ENCODE results near the gene FAM124B. TPM values are rescaled to one million over a fixed set of nuclear protein-coding genes. Genes with fewer than 3 reads are reported as not detected.
"Not testable (repeated sequence)": the region's sequence is repeated elsewhere in the genome, so short reads cannot be mapped to it uniquely, and the experiment has no call there.

The FAM124B gene
- total RNA-seq, 1 experiment from 2014 or later, result not detected

DNA sequence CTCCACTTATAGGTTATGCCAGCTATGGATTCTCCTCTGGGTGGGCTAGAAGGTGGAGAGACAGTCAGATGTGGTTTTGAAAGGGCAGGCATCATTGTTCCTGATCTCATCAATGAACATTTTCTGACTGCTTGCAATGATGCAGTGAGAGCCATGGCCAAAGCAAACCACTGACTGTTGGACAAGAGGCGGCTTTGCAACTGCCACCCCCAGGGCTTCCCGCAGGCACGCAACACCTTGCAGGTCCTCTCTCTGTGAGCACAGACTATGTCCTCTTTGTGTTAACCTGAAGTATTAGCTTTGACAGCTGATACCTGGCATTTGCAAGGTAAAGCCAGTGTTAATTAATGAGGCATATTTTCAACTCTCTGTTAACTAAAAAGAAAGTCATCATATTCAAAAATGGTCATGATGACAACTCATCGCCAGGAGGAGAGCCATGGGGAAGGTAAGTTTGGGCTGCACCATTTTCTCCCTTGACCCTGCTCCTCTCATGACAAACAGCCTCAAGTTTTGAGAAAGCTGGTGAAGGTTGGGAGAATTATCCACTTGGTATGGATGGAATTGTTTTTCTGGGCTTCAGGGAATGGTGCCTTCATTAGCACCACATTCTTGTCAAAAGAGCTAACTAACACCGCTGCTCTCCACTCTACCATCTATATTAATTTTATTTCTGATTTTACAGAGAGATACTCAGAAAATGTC lies 14.9 kb upstream of the FAM124B start:
- no peak for DNase-seq (ENCODE audit: low read depth)

DNA sequence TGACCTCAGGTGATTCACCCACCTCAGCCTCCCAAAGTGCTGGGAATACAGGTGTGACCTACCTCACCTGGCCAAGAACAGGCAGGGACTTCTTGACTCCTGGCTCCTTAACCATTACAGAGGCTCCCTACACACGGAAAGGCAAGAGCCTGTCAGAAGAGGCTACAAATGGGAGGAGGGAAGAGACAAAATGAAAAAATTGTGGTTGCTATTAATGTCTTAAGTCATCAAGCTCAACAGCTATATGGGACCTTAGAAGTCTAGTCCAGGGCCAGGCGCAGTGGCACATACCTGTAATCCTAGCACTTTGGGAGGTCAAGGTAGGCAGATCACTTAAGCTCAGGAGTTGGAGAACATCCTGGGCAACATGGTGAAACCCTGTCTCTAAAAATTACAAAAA lies 11.5 kb upstream of the FAM124B start:
- no peak for DNase-seq (ENCODE audit: low read depth)

DNA sequence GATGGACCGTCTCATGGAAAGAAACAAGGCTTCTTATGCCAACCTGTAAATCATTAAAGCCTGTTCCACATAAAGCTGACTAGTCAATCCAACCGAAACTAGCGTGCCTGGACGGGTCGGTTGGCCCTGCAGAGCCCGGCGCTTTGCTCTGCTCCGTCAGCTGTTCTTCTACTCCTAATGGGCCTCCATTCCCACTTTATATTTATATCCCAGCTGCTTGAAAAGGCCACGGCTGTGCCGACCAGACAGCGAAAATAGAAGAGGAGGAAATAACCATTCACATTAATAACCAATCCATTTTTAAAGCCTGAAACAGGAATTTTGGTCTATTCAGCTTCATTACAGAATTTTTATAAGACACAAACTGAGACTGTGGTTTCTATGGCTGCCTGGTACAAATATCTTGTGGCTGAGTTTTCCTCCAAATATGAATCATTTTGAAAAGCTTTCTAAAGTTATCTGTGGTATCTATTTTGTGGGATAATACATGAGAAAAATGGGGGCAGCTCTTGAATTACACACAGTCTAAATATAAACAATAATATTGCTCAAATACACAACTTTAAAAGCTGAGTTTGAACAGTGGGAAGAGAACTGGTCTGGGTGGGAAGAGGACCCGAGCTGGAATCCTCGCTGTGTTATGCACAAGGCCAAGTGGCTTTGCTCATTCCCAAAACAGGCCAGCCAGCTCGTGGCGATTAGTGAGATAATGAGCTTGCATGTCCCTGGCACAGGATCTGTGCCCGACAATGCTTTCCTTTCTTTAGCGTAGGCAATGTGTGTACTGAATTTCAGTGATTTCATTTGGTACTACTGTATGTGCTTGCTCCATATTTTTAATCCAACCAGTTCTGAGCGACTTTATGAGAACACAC lies 10.5 kb upstream of the FAM124B start:
- DNase-seq (ENCODE audit: low read depth), result no peak

DNA sequence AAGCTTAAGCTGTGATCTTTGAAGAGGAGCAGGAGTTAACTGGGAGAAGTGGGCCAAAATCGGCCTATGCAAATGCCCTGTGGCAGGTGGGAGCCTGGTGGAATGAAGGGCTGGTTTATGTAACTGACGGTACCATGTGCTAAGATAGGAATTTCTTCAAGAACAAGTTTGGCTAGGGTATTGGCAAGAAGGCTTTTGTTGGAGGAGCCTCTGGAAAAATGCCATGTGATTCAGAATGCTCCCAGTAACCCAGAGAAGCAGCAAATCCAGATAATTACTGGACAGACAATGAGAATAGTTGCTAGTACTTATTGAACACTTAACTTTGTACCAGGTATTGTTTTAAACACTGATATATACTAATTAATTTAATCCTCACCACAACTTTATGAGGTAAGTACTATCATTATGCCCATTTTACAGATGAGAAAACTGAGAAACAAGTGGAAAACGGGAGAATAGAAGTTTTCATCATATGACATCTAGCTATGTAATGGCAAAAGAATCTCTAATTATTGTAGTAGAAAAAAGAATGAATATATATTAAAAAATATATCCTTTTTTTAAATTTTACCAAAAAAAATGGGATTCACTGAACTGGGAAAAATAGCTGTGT lies 9.1 kb upstream of the FAM124B start:
- no peak for DNase-seq (ENCODE audit: low read depth)

DNA sequence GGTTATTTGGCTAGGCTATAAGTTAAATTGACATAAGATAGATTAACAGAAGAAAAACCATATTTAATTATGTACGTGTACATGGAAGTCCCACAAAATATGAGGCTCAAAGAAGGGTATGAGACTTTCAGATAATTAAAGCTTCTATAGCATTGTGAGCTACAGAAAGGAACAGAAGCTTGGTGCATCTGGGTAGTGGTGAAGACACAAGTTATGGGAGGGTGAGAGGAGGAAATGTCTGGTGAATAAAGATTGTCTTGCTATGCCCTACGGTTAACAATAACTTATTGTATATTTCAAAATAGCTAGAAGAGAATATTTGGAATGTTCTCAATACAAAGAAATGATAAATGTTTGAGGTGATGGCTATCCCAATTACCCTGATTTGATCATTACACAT lies 6.8 kb upstream of the FAM124B start:
- DNase-seq (ENCODE audit: low read depth), result no peak

DNA sequence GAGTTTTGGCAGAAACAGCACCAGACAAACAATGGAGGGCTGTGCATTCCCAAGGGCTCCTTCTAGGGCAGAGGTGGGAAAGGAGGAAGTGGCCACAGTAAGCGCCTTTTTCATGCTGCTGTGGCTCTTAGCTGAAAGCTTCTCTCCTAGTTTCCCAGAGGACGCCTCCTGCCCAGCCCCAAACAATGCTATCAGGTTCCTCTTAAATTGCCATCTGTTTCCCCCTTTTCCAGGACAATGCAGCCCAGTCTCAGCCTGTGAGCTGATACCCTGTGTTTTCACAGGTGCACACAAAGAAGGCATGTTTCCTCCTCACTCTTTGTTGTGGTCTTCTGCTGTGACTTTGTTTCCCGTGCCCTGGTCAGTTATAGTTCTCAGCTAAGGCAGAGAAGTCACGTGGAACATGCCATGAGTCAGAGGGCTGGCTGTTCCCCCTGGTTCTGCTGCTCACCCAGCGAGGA lies 5.4 kb upstream of the FAM124B start:
- DNase-seq (ENCODE audit: low read depth), result no peak

DNA sequence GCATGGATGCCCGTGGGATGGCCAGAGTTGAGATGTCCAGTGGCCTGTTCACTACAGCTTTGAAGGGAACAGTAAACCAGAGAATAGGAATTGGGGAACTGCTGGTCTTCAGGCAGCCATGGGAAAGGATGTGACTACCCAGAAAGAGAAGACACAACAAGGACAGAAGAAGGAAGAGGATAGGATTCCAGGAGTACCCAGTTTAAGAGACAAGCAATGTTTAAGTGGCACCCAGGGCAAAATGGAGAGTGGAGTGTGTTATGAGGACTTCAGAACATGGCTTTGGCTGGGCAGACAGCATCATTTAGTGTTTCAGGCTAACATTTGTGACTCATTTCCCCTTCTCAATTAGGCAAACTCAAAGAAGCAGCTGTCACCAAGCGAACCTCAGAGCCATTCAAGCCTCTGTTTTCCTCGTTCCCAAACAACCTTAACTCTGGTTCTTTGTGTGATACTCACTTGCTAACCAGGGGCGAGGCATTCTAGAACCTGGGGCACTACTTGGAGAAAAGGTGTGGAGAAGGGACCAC lies 4.0 kb upstream of the FAM124B start:
- peak; percentile 37 for DNase-seq (ENCODE audit: low read depth)

DNA sequence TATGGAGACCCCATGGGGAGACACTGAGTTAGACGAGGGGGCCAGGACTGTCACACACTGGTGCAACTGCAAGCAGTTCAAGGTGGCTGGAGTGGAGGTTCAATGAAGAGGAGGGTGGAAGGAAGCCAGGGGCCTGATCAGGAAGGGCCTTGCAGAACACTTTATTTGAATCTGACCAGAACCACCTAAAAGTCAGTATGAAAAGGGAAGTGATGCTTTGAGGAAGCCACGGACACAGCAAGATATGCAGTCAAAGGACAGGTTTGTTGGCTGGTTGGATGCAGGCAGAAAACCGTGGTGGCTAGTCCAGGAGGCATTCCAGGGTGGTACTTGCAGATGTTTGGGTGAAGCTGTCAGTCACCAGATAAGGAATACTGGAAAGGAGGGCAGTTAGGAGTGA lies 3.5 kb upstream of the FAM124B start:
- no peak for DNase-seq (ENCODE audit: low read depth)

DNA sequence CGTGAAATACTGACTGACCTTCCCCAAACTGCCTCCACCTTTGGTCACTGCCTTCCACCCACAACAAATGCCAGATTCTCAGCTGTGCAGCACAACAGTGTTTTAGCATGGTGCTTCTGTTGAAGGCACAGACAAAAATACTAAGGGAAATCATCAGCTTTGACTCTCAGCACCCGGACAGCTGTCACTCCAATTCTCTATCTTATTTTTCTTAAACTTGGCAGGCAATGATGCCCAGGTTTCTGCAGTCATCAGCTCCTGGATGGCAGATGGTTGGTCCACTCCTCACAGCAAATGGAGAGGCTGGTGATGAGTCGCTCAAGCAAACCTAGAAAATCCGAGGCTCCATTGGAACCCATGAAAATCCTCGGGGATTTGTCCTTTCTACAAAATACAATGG lies 2.9 kb upstream of the FAM124B start:
- DNase-seq (ENCODE audit: low read depth), result no peak

DNA sequence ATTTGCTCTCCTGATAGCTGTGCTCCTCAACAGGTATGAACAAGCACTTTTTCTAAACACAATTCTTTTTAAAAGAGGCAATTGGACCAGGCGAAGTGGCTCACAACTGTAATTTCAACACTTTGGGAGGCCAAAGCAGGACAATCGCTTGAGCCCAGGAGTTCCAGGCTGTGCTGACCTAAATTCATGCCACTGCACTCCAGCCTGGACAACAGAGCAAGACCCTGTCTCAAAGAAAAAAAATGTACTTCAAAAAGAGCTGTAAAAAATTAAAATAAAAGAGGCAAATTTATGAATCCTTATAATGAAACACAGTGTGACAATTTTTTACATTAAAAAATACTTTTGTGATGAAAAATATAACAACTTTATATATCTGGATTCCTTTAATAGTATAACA lies 1.8 kb upstream of the FAM124B start:
- DNase-seq (ENCODE audit: low read depth), result no peak

DNA sequence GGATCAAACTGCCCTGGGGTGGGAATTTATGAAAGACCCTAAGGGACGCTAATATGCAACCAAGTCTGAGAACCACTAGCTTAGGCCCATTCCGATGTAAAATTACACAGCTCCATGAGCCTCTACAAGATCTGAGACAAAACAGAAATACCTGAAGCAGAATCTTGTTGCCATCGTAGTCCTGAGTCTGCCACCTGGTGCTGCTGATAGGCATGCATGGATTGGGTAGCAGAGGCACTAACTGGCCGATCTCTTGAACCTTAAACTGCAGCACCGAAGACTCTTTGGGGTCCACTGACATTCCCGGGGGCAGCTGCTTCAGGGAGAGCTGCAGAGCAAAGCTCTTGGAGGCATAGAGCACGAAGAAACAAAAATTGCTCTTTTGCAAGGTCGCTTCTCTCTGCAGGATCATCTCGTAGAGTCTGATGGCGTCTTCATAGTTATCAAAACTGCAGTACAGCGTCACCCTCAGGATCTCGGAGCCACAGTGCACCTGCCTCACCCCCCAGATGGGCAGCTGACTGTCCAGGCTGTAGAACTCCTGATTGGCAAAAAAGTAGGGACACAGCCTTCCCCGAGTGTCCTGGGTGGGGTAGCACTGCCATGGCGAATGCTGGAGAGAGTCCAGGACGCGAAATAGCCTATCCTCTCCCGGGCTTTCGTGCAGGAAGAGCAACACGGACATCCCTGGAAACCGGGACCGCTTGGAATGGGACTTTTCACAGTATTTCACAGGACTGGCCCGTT lies 848 bp downstream of the FAM124B start:
- no peak for DNase-seq (ENCODE audit: low read depth)

DNA sequence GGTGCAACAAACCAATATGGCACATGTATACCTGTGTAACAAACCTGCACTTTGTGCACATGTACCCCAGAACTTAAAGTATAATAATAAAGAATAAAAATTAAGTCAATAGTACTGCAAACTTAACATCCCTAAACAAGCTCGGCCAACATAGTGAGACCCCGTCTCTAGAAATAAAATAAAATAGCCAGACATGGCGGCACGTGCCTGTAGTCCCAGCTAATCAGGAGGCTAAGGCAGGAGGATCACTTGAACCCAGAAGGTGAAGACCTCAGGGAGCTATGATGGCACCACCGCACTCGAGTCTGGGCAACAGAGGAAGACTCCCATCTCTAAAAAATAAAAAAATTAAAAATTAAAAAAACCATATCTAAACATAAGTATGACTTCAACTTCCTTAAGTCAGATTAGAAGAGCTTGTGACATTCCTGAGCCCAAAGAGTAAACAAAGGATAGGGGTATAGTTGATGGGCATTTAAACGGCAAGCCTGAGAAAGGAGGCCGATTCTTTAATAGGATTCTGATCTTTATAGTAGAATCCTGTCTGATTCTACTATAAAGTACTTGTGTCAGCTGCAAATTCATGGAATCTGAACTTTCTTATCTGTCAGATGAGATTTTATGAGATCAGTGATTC lies 1.6 kb downstream of the FAM124B start:
- DNase-seq (ENCODE audit: low read depth), result no peak

DNA sequence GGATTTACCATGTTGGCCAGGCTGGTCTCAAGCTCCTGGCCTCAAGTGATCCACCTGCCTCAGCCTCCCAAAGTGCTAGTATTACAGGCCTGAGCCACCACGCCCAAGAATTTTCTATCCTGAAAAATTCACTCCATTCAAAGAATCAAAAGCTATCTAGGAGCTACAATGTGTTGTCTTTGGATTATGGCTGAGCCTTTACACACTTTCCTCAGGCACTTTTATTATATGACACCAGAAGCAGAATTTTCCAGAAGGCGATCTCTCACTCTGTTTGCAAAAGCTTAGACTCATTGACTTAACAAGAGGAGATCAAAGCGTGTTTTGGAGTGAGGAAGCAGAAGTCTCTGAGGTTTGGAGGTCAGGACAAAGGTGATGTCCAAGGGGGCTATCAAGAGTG lies 3.6 kb downstream of the FAM124B start:
- no peak for DNase-seq (ENCODE audit: low read depth)

DNA sequence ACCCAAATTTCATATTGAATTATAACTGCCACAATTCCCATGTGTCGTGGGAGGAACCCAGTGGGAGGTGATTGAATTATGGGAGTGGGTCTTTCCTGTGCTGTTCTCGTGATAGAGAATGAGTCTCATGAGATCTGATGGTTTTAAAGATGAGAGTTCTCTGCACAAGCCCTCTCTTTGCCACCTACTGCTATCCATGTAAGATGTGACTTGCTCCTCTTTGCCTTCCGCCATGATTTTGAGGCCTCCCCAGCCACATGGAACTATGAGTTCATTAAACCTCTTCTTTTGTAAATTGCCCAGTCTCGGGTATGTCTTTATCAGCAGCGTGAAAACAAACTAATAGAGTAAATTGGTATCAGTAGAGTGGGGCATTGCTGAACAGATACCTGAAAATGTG lies 4.8 kb downstream of the FAM124B start:
- not testable (repeated sequence) for DNase-seq (ENCODE audit: low read depth)

DNA sequence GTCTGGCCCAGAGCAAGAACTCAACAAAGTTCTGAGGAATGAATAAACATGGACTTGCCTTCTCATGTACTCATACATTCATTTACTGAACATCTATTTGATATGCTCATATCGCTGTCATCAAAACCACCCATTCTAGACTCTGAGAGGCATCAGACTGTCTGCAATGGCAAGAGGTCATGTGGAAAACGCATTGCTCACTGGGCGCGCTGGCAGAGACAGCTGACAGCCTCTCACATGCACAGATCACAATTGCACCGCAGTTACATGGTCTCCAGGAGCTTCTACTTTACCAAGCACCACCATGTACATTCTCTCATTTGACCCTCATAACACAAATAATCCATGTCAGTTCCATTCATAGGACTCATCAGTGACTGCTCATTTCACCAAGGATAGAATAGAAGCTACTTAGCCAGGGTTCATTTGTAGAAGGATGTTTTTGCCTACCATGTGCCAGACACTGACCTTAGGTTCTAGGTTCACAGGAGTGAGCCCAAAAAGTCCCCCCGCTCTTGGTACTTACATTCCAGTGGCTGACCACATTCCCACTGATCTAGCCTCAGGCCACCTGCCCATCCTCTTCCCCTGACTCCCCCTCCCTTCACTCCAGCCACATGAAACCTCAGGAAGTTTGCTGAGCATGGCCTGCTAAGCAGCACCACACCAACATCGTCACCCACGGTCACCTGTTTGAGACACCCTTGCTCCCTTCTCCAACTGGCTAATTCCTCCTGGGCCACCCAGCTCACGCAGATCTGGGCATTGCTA lies 6.1 kb downstream of the FAM124B start:
- peak; percentile 18 for DNase-seq (ENCODE audit: low read depth)

DNA sequence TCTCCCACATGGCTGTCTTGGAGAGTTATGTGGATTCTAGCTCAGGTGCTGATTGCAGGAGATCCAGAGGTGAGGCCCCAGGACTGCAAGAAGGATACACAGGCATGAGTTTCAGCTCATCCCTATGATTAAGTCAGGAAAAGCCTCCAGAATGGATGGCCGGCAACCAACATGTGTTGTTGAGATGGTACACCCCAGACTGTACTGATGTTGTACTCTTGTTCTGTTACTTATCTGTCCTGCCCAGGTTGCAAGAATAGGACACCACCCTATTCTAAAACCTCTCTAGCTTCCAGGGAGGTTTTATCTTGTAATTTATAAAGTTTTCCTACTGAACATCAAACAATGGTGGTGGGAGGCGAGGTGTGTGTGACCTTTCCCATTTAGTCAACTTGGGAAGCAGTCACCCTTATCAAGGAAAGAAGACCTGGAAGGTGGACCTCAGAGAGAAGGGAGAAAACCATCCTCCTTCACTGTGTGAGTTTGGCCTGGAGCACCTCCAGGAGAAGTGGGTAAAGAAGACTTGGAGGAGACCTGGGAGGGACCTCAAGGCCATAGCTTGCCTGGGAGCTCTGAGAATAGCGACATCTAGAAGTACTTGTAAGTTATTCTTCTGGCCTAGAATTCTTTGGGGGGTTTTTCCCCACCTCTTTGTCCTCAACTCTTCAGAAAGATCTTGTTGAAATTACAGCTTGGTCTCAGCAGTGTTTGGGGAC lies 8.6 kb downstream of the FAM124B start:
- no peak for DNase-seq (ENCODE audit: low read depth)

DNA sequence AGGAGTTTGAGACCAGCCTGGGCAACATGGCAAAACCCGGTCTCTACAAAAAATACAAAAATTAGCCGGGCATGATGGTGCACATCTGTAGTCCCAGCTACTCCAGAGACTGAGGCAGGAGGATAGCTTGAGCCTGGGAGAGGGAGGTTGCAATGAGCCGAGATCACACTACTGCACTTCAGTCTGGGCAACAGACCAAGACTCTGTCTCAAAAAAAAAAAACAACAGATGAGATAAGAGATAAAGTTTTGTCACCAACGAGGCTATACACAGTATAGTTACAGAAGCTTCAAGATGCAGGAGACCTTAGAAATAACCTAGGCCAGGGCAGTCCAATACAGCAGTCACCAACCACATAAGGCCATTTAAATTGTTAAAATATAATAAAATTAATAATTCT lies 9.4 kb downstream of the FAM124B start:
- DNase-seq (ENCODE audit: low read depth), result no peak

DNA sequence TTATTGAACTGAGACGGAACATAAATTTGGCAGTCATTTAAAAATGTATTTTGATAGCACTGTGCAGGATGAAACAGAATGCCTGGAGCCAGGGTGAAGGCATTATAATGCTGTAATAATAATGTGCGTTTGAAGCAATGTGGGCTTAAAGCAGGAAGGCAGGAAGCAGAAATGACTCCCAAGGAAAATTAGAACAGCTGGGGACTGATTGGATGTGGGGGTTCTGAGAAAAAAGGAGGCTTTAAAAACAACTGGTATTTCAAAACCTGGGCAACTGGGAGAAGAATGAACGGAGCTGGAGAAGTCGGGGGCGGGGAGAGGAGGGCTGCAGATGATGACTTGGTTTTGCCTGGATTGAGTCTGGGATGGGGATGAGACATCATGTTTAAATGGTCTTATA lies 12.6 kb downstream of the FAM124B start:
- no peak for DNase-seq (ENCODE audit: low read depth)

DNA sequence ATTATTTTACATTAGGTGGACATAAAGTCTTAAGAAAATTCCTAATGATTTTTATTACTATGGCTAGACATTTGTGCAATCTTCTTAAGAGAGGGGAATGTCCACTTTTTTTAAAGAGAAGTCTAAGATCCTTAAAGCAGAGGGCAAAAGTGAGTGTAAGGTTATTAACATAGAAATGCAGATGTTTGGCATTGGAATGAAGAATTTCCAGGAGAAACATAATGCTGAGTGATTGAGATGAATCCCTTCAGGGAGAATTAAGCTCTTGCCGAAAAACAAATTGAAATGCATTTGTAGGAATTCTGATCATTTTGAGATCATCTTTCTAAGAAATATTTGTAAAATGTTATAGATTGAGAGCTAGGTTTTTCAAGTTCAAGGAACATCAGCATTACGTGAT lies 15.0 kb downstream of the FAM124B start:
- no peak for DNase-seq (ENCODE audit: low read depth)
